ENCODE results near the gene PLXDC1. TPM values are rescaled to one million over a fixed set of nuclear protein-coding genes. Genes with fewer than 3 reads are reported as not detected.
A peak's percentile ranks its signal among the peaks of the same experiment; 100 is the strongest.

The PLXDC1 gene
- total and polyA plus RNA-seq, 2 donors = 19.7 to 66.4 TPM

- Histone ChIP-seq H3K27ac (ENCODE audit: low read depth in 1 of 2, low read length in 1 of 2) (peak overlapping the region; percentile 57 to 94), H3K27me3 (ENCODE audit: control insufficient read depth in 2 of 2, insufficient read depth in 1 of 2, low read length in 1 of 2) (peaks cover 0 to 42% of the 10 kb centered on the region in 2 donors), H3K9me3 (ENCODE audit: control insufficient read depth in 2 of 2, insufficient read depth in 1 of 2, low read length in 1 of 2) (peaks cover 0 to 7% of the 10 kb centered on the region in 2 donors), H3K4me3 (ENCODE audit: low read length in 2 of 2) (peak overlapping the region; percentile 71 to 89), H3K4me1 (ENCODE audit: control insufficient read depth in 2 of 2, insufficient read depth in 2 of 2, low read length in 2 of 2) (peaks cover 17 to 48% of the 10 kb centered on the region in 2 donors), H3K36me3 (ENCODE audit: control insufficient read depth in 2 of 2, insufficient read depth in 2 of 2, low read length in 1 of 2) (peaks cover 7 to 12% of the 10 kb centered on the region in 2 donors)
- 18% methylated on average over 25 of the region's 25 CpGs for WGBS
- DNase-seq (ENCODE audit: low read depth in 6 of 9, low spot score in 9 of 9) = peak in 3 of 9 donors; percentile 27 to 72 (median 38)
Measured at GRCh38 chr17:39151943-39152818, 744 bp upstream of the PLXDC1 start.

GRCh38 chr17:39150795-39151149 is 665 bp downstream of the PLXDC1 start:
- H3K9me3 ChIP-seq (ENCODE audit: control insufficient read depth in 2 of 2, insufficient read depth in 1 of 2, low read length in 1 of 2) = peaks cover 0 to 7% of the 10 kb centered on the region in 2 donors
- peaks cover 0 to 6% of the 10 kb centered on the region in 2 donors for H3K36me3 ChIP-seq (ENCODE audit: control insufficient read depth in 2 of 2, insufficient read depth in 2 of 2, low read length in 1 of 2)
- WGBS = 25% methylated on average over 5 of the region's 5 CpGs
- peak overlapping the region; percentile 43 to 71 for H3K4me3 ChIP-seq (ENCODE audit: low read length in 2 of 2)
- H3K4me1 ChIP-seq (ENCODE audit: control insufficient read depth in 2 of 2, insufficient read depth in 2 of 2, low read length in 2 of 2) = peaks cover 17 to 48% of the 10 kb centered on the region in 2 donors
- H3K27me3 ChIP-seq (ENCODE audit: control insufficient read depth in 2 of 2, insufficient read depth in 1 of 2, low read length in 1 of 2) = peaks cover 0 to 43% of the 10 kb centered on the region in 2 donors
- DNase-seq (ENCODE audit: low read depth in 6 of 9, low spot score in 9 of 9) = no peak
- no peak overlapping the region for H3K27ac ChIP-seq (ENCODE audit: low read depth in 1 of 2, low read length in 1 of 2)

- H3K9me3 ChIP-seq (ENCODE audit: control insufficient read depth in 2 of 2, insufficient read depth in 1 of 2, low read length in 1 of 2) = peaks cover 0 to 7% of the 10 kb centered on the region in 2 donors
- H3K36me3 ChIP-seq (ENCODE audit: control insufficient read depth in 2 of 2, insufficient read depth in 2 of 2, low read length in 1 of 2) = no peaks in the 10 kb centered on the region
- H3K4me1 ChIP-seq (ENCODE audit: control insufficient read depth in 2 of 2, insufficient read depth in 2 of 2, low read length in 2 of 2) = peaks cover 17 to 48% of the 10 kb centered on the region in 2 donors
- no peak for DNase-seq (ENCODE audit: low read depth in 6 of 9, low spot score in 9 of 9)
- H3K27me3 ChIP-seq (ENCODE audit: control insufficient read depth in 2 of 2, insufficient read depth in 1 of 2, low read length in 1 of 2) = peaks cover 0 to 43% of the 10 kb centered on the region in 2 donors
- no peak overlapping the region for H3K27ac ChIP-seq (ENCODE audit: low read depth in 1 of 2, low read length in 1 of 2)
- WGBS = 85% methylated on average over 5 of the region's 5 CpGs
- peak overlapping the region; percentile 43 to 71 for H3K4me3 ChIP-seq (ENCODE audit: low read length in 2 of 2)
Measured at GRCh38 chr17:39150104-39150634, 1.3 kb downstream of the PLXDC1 start.

- Histone ChIP-seq H3K4me3 (ENCODE audit: low read length in 2 of 2) (no peak overlapping the region), H3K27ac (ENCODE audit: low read depth in 1 of 2, low read length in 1 of 2) (no peak overlapping the region), H3K9me3 (ENCODE audit: control insufficient read depth in 2 of 2, insufficient read depth in 1 of 2, low read length in 1 of 2) (peaks cover 0 to 7% of the 10 kb centered on the region in 2 donors), H3K4me1 (ENCODE audit: control insufficient read depth in 2 of 2, insufficient read depth in 2 of 2, low read length in 2 of 2) (peaks cover 19 to 38% of the 10 kb centered on the region in 2 donors), H3K27me3 (ENCODE audit: control insufficient read depth in 2 of 2, insufficient read depth in 1 of 2, low read length in 1 of 2) (peaks cover 0 to 43% of the 10 kb centered on the region in 2 donors), H3K36me3 (ENCODE audit: control insufficient read depth in 2 of 2, insufficient read depth in 2 of 2, low read length in 1 of 2) (no peaks in the 10 kb centered on the region)
- DNase-seq (ENCODE audit: low read depth in 6 of 9, low spot score in 9 of 9) = no peak
- 71% methylated on average over 13 of the region's 13 CpGs for WGBS
Measured at GRCh38 chr17:39147221-39148185, 3.9 kb downstream of the PLXDC1 start.

GRCh38 chr17:39146273-39146672 is 5.2 kb downstream of the PLXDC1 start:
- Histone ChIP-seq H3K4me3 (ENCODE audit: low read length in 2 of 2) (no peak overlapping the region), H3K4me1 (ENCODE audit: control insufficient read depth in 2 of 2, insufficient read depth in 2 of 2, low read length in 2 of 2) (peaks cover 16 to 29% of the 10 kb centered on the region in 2 donors), H3K27ac (ENCODE audit: low read depth in 1 of 2, low read length in 1 of 2) (no peak overlapping the region), H3K36me3 (ENCODE audit: control insufficient read depth in 2 of 2, insufficient read depth in 2 of 2, low read length in 1 of 2) (no peaks in the 10 kb centered on the region), H3K27me3 (ENCODE audit: control insufficient read depth in 2 of 2, insufficient read depth in 1 of 2, low read length in 1 of 2) (peaks cover 0 to 36% of the 10 kb centered on the region in 2 donors), H3K9me3 (ENCODE audit: control insufficient read depth in 2 of 2, insufficient read depth in 1 of 2, low read length in 1 of 2) (no peaks in the 10 kb centered on the region)
- WGBS = 97% methylated on average over 3 of the region's 3 CpGs
- no peak for DNase-seq (ENCODE audit: low read depth in 6 of 9, low spot score in 9 of 9)

- WGBS = 93% methylated on average over 3 of the region's 3 CpGs
- H3K9me3 ChIP-seq (ENCODE audit: control insufficient read depth in 2 of 2, insufficient read depth in 1 of 2, low read length in 1 of 2) = peaks cover 0 to 3% of the 10 kb centered on the region in 2 donors
- no peaks in the 10 kb centered on the region for H3K36me3 ChIP-seq (ENCODE audit: control insufficient read depth in 2 of 2, insufficient read depth in 2 of 2, low read length in 1 of 2)
- H3K4me3 ChIP-seq (ENCODE audit: low read length in 2 of 2) = no peak overlapping the region
- H3K27ac ChIP-seq (ENCODE audit: low read depth in 1 of 2, low read length in 1 of 2) = peak overlapping the region in 1 of 2 donors; percentile 3
- H3K4me1 ChIP-seq (ENCODE audit: control insufficient read depth in 2 of 2, insufficient read depth in 2 of 2, low read length in 2 of 2) = peaks cover 10 to 18% of the 10 kb centered on the region in 2 donors
- no peak for DNase-seq (ENCODE audit: low read depth in 6 of 9, low spot score in 9 of 9)
- H3K27me3 ChIP-seq (ENCODE audit: control insufficient read depth in 2 of 2, insufficient read depth in 1 of 2, low read length in 1 of 2) = peaks cover 0 to 25% of the 10 kb centered on the region in 2 donors
Measured at GRCh38 chr17:39145143-39145542, 6.3 kb downstream of the PLXDC1 start.

GRCh38 chr17:39144416-39144840 is 7.0 kb downstream of the PLXDC1 start:
- 34% methylated on average over 9 of the region's 9 CpGs for WGBS
- Histone ChIP-seq H3K9me3 (ENCODE audit: control insufficient read depth in 2 of 2, insufficient read depth in 1 of 2, low read length in 1 of 2) (peaks cover 0 to 3% of the 10 kb centered on the region in 2 donors), H3K4me3 (ENCODE audit: low read length in 2 of 2) (no peak overlapping the region), H3K4me1 (ENCODE audit: control insufficient read depth in 2 of 2, insufficient read depth in 2 of 2, low read length in 2 of 2) (peaks cover 7 to 15% of the 10 kb centered on the region in 2 donors), H3K27me3 (ENCODE audit: control insufficient read depth in 2 of 2, insufficient read depth in 1 of 2, low read length in 1 of 2) (peaks cover 0 to 18% of the 10 kb centered on the region in 2 donors), H3K36me3 (ENCODE audit: control insufficient read depth in 2 of 2, insufficient read depth in 2 of 2, low read length in 1 of 2) (no peaks in the 10 kb centered on the region), H3K27ac (ENCODE audit: low read depth in 1 of 2, low read length in 1 of 2) (peak overlapping the region in 1 of 2 donors; percentile 75)
- peak in 3 of 9 donors; percentile 21 to 56 (median 37) for DNase-seq (ENCODE audit: low read depth in 6 of 9, low spot score in 9 of 9)

GRCh38 chr17:39143552-39144093 is 7.8 kb downstream of the PLXDC1 start:
- peaks cover 6 to 12% of the 10 kb centered on the region in 2 donors for H3K4me1 ChIP-seq (ENCODE audit: control insufficient read depth in 2 of 2, insufficient read depth in 2 of 2, low read length in 2 of 2)
- 95% methylated on average over 7 of the region's 7 CpGs for WGBS
- H3K36me3 ChIP-seq (ENCODE audit: control insufficient read depth in 2 of 2, insufficient read depth in 2 of 2, low read length in 1 of 2) = no peaks in the 10 kb centered on the region
- H3K27me3 ChIP-seq (ENCODE audit: control insufficient read depth in 2 of 2, insufficient read depth in 1 of 2, low read length in 1 of 2) = peaks cover 0 to 10% of the 10 kb centered on the region in 2 donors
- peaks cover 0 to 3% of the 10 kb centered on the region in 2 donors for H3K9me3 ChIP-seq (ENCODE audit: control insufficient read depth in 2 of 2, insufficient read depth in 1 of 2, low read length in 1 of 2)
- no peak overlapping the region for H3K4me3 ChIP-seq (ENCODE audit: low read length in 2 of 2)
- no peak for DNase-seq (ENCODE audit: low read depth in 6 of 9, low spot score in 9 of 9)
- peak overlapping the region; percentile 36 to 75 for H3K27ac ChIP-seq (ENCODE audit: low read depth in 1 of 2, low read length in 1 of 2)

All from thymus (tissue), 11 donors.